IPS-NIHi7 (cell line): ENCODE measurements around the gene CDRT15.
"Not testable (repeated sequence)": the region's sequence is repeated elsewhere in the genome, so short reads cannot be mapped to it uniquely, and the experiment has no call there.

ENCODE experiments used
- DNase-seq: peaks from one replicate; pipeline ENCODE4 v3.0.0; 2012; ENCODE audit warnings: mixed read lengths; ENCODE audit errors: extremely low spot score

The CDRT15 gene

GRCh38 chr17:14186443-14186842 lies 50.2 kb downstream of the CDRT15 start:
- DNase-seq: not testable (repeated sequence)
